ENCODE results near the gene MRAP2.

GRCh38 chr6:84086545-84087429 is 53.2 kb downstream of the MRAP2 start:
- TF ChIP-seq TAF1 (IDR thresholded peaks at IDR 0.05; ENCODE audit: borderline replicate concordance, low read depth, low read length) (no peak), POLR2A (IDR thresholded peaks at IDR 0.05; ENCODE audit: low read depth, low read length) (no peak)

Data from GM12892 (cell line).